GM19452 (cell line): ENCODE results near the gene RCOR1.
"Not testable (repeated sequence)": the region's sequence is repeated elsewhere in the genome, so short reads cannot be mapped to it uniquely, and the experiment has no call there.

Experiments
- ATAC-seq: cut with Tn5 transposase; IDR thresholded peaks from one replicate; pipeline ENCODE4 v1.9.1; 2021; ENCODE audit not compliant: unreplicated experiment

Gene RCOR1

GRCh38 chr14:102625564-102626296, 33.3 kb downstream of the RCOR1 start:
- ATAC-seq = no peak

- no peak for ATAC-seq
Measured at GRCh38 chr14:102626530-102626929, 34.1 kb downstream of the RCOR1 start.

GRCh38 chr14:102629011-102629444, 36.6 kb downstream of the RCOR1 start:
- no peak for ATAC-seq

DNA sequence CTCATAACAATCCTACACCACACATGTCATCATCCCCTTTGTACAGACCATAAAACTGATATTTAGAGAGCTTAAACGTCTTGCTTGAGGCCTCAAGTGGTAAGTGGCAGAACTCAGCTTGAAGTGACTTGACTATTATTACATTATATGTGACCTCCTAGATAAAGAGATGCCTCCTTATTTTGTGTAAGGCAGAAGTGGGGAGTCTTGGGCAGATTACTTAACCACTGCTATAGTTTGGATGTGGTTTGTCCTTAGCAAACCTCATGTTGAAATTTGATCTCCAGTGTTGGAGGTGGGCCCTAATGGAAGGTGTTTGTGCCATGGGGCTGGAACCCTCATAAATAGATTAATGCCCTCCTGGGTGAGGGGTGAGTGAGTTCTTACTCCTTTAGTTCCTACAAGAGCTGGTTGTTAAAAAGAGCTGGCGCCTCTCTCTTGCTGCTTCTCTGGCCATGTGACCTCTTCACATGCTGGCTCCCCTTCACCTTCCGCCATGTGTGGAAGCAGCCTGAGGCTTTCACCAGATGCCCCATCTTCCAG, 37.4 kb downstream of the RCOR1 start:
- ATAC-seq = no peak

- ATAC-seq = no peak
Measured at GRCh38 chr14:102630405-102630804, 38.0 kb downstream of the RCOR1 start.

GRCh38 chr14:102630881-102631280, 38.4 kb downstream of the RCOR1 start:
- no peak for ATAC-seq

GRCh38 chr14:102633906-102634595, 41.6 kb downstream of the RCOR1 start:
- ATAC-seq = no peak

- ATAC-seq = not testable (repeated sequence)
Measured at GRCh38 chr14:102639611-102640010, 47.2 kb downstream of the RCOR1 start.

DNA sequence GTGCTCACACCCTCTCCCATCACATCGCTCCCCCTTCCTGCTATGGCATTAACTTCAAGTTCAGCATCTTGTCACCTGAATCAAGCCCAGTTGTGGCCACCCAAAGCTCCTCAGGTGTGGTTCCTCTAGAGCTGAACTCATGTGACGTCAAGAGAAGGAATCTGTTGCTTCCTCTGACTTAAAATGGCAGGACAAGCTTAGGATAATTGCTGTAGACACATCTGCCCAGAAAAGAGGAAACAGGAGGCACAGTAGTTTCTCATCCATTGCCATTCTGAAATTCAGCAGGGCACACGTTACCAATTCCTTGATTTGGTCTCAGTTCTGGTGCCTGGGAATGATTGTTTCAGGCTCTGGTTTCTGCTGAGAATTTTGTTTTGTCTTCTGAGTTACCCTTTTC, 52.1 kb downstream of the RCOR1 start:
- ATAC-seq = no peak

DNA sequence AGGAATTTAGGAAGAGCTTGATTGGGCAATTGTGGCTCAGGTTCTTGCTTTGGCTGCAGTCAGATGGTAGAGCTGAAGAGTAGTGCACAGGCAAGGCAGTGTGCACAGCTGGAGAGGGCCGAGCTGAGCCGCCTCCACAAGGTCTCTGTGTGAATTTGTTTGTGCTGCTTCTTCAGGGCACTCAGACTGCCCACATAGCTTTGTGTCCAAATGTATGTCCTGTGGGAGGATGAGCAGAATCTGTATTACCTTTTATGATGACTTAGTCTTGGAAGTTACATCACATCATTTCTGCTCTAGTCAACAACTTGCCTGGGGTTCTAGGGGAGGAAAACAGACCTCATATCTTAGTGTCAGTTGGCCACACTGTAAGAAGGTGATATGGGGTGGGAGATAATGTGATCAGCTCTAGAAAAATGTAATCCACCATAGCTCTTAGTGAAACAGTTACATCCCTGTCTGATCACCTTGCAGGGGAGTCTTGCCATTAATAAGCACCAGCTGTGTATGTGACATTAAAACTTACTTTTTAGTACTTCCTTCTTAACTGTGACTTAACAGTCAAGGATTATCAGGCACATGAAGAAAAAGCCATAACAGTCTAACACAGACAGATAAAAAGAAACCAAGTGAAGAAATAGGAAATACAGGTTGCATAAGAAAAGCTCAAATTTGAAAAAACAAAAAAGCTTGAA, 53.4 kb downstream of the RCOR1 start:
- no peak for ATAC-seq

- no peak for ATAC-seq
Measured at GRCh38 chr14:102646615-102647014, 54.2 kb downstream of the RCOR1 start.

GRCh38 chr14:102652194-102652593, 59.7 kb downstream of the RCOR1 start:
- ATAC-seq = no peak

DNA sequence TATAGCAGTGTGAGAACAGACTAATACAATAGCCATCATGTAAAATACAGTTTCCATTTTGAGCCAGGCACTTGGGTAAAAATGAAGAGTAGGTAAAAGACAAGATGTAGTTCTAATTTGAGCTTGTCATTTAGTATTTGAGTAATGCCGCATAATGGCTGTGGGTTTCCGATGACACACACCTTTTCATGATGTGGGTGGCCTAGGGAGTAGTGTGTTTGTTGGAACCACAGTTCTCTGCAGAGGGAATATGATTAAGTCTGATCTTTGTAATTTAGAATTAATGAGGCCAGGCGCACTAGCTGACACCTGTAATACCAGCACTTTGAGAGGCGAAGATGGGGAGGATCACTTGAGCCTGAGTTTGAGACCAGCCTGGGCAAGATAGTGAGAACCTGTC, 61.8 kb downstream of the RCOR1 start:
- no peak for ATAC-seq

GRCh38 chr14:102655137-102655536, 62.7 kb downstream of the RCOR1 start:
- ATAC-seq = no peak

DNA sequence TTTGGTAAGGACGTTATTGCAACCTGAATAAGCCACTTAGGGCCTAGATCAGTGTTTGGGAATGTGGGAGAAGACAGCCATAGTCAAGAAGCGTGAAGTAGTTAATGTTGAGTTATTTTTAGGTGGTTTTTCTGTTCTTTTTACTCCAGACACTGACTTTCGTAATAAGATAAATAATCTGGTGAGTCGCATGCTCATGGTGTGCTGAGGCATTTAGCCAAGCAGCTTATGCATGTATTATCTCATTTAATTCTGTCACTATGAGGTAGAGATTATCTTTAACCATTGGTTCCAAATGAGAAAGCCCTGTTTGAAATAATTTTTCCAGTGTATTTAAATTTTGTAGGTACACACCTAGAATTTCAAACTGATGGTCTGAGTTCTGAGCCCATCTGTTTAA, 67.3 kb downstream of the RCOR1 start:
- ATAC-seq = no peak

GRCh38 chr14:102661614-102662013, 69.2 kb downstream of the RCOR1 start:
- ATAC-seq = no peak

DNA sequence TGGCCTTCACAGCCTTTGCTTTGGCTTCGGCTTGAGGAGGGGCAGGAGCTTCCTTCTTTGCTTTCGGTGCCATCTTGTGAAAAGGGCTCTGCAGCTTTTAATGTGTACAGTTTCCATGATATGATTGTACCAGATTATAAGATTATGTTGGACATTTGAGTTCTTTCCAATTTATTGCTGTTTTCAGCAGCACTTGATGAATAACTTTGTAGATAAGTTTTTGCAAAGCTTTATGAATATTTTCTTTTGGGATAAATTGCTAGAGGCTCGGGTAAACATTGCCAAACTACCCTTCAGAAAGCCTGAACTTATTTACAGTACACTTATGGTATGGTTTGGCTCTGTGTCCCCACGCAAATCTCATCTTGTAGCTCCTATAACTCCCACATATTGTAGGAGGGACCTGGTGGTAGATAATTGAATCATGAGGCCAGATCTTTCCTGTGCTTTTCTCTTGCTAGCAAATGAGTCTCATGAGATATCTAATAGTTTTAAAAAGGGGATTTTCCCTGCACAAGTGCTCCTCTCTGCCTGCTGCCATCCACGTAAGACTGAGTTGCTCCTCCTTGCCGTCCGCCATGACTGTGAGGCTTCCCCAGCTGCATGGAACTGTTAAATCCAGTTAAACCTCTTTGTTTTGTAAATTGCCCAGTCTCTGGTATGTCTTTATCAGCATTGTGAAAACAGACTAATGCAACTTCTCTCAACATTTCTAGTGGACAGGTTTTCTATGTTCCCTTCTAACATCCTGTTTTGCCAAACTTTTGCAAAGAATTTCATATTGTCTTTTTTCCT, 70.4 kb downstream of the RCOR1 start:
- ATAC-seq = no peak

GRCh38 chr14:102663440-102663839, 71.0 kb downstream of the RCOR1 start:
- ATAC-seq = no peak

DNA sequence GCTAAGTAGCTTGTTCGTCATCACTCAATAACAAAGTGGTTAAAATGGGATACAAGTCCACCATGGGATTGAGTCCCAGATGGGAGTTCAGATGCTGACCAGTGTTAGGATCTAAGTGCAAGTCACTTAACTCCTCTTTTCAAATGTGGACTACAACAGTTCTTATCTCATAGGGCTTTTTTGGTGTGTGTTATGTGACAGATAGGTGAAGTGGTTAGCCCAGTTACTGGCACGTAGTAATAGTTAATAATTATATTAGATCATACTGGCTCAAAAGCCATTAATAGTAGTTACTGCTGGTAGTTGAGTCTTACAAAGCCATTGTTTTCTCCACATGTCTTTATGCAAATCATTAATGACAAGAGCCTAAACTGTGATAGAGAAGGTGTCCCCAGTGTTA, 73.2 kb downstream of the RCOR1 start:
- ATAC-seq = no peak

DNA sequence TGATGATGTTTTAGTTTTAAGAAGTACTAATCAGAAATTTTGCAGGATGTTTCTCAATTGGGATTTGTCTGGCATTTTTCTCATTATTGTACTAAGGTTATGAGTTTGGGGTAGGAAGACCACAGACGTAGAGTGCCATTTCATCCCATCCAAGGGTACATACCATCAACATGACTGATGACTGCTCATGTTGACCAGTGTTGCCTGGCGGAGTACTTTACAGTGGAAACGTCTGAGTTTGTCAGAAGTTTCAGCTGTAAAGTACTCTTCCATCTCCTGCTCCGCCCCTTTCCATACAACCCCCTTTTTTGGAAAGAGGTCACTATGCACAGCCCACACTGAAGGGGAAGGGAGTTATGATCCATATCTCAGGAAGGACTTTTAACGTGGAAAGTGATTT, 74.2 kb downstream of the RCOR1 start:
- no peak for ATAC-seq

DNA sequence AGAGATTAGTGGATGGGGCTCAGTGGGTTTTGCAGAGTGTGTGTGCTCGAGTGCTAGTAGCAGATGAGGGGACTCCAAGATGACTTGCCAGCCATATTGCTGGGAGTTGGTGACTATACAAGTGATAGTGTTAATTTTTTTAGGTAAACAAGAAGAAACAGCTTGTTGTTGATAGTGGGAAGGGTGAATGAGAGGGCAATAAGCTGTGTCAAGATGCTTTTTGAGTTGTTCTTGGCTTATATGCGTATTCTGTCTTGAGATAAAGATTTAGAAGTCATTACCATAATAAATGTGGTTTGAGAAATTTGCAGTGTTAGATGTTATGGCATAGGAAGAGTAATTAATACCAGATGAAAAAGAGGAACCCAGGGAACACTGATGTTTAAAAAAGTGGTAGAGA, 75.3 kb downstream of the RCOR1 start:
- no peak for ATAC-seq
